HG02981 (cell line): ENCODE measurements around the gene DYRK1A.

Source experiments
- ATAC-seq: cut with Tn5 transposase; IDR thresholded peaks from one replicate; pipeline ENCODE4 v1.9.1; 2021; ENCODE audit warnings: mild to moderate bottlenecking, moderate library complexity; ENCODE audit not compliant: unreplicated experiment

DYRK1A gene

GRCh38 chr21:37562920-37563640 lies 196.5 kb downstream of the DYRK1A start:
- peak; percentile 4 for ATAC-seq

- peak; percentile 89 for ATAC-seq
These were observed 197.2 kb downstream of the DYRK1A start for GRCh38 chr21:37563641-37564340.

- ATAC-seq, result peak; percentile 49
These were observed 197.9 kb downstream of the DYRK1A start for GRCh38 chr21:37564341-37564923.

GRCh38 chr21:37564924-37565529 lies 198.5 kb downstream of the DYRK1A start:
- no peak for ATAC-seq

GRCh38 chr21:37565530-37566223 lies 199.1 kb downstream of the DYRK1A start:
- ATAC-seq, result no peak

GRCh38 chr21:37566790-37567615 lies 200.4 kb downstream of the DYRK1A start:
- ATAC-seq, result no peak

- ATAC-seq, result no peak
These were observed 201.8 kb downstream of the DYRK1A start for GRCh38 chr21:37568415-37568814.

GRCh38 chr21:37568916-37569315 lies 202.3 kb downstream of the DYRK1A start:
- ATAC-seq, result no peak

GRCh38 chr21:37571442-37571841 lies 204.9 kb downstream of the DYRK1A start:
- no peak for ATAC-seq

- no peak for ATAC-seq
These were observed 207.7 kb downstream of the DYRK1A start for GRCh38 chr21:37574316-37574715.

- no peak for ATAC-seq
These were observed 208.2 kb downstream of the DYRK1A start for GRCh38 chr21:37574751-37575150.

GRCh38 chr21:37575580-37575979 lies 209.0 kb downstream of the DYRK1A start:
- no peak for ATAC-seq
